Measurements from ENCODE around the gene ORM1. TPM values are rescaled to one million over a fixed set of nuclear protein-coding genes. Genes with fewer than 3 reads are reported as not detected.
A peak's percentile ranks its signal among the peaks of the same experiment; 100 is the strongest.

ORM1 gene
- total RNA-seq, 3 donors from 2014 or later: 8.3 TPM; not detected in 2

GRCh38 chr9:114285166-114285867, 37.6 kb upstream of the ORM1 start:
- H3K9me3 ChIP-seq: no peaks in the 10 kb centered on the region

DNA sequence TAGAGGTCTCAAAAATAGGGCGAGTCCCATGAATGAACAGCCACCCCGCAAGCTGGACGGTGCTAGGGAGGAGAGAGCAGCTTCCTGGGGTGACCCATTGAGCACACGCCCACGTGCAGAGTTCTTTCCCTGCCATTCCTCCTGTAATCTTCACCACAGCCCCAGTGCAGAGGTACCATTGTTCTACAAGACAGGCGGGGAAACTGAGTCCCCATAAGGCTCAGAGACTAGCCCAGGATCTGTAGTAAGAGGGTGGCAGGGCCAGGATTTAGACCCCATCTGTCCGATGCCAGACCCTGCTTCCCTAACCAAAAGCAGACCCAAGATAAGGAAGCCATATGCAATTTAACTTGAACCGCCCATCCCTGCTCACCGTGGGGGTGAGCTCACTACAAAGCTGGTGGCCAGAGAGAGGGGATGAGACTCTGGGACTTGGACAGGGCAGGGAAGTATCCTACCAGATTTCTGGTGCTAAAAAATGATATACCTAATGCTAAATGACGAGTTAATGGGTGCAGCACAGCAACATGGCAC, 36.7 kb upstream of the ORM1 start:
- intact Hi-C loops (cut with DNase I; ENCODE audit: low total_unique reads): loop anchor here (5.0 kb wide), 1 partner anchor 204 kb away; no protein-coding TSS in a partner anchor
- no peak for DNase-seq (ENCODE audit: low spot score in 2 of 2)
- H3K27ac ChIP-seq: no peak overlapping the region
- TF ChIP-seq POLR2AphosphoS5 (IDR thresholded peaks at IDR 0.05) (no peak), POLR2A (IDR thresholded peaks at IDR 0.05) (no peak), CTCF (IDR thresholded peaks at IDR 0.05) (no peak)
- no peaks in the 10 kb centered on the region for H3K27me3 ChIP-seq
- no peak overlapping the region for H3K4me3 ChIP-seq
- no peaks in the 10 kb centered on the region for H3K36me3 ChIP-seq
- H3K4me1 ChIP-seq: no peaks in the 10 kb centered on the region
- H3K9me3 ChIP-seq: no peaks in the 10 kb centered on the region

More at GRCh38 chr9:114285166-114285867, 37.6 kb upstream of the ORM1 start:
- H3K4me3 ChIP-seq: no peak overlapping the region
- TF ChIP-seq POLR2A (IDR thresholded peaks at IDR 0.05): no peak
- no peak for TF ChIP-seq POLR2AphosphoS5 (IDR thresholded peaks at IDR 0.05)
- no peak for TF ChIP-seq CTCF (IDR thresholded peaks at IDR 0.05)
- peak overlapping the region in 1 of 2 donors; percentile 43 for H3K27ac ChIP-seq
- intact Hi-C loops (cut with DNase I; ENCODE audit: low total_unique reads): loop anchor here (5.0 kb wide), 1 partner anchor 203 kb away; no protein-coding TSS in a partner anchor
- H3K27me3 ChIP-seq: no peaks in the 10 kb centered on the region
- peak in 1 of 2 donors; percentile 47 for DNase-seq (ENCODE audit: low spot score in 2 of 2)
- H3K36me3 ChIP-seq: no peaks in the 10 kb centered on the region
- no peaks in the 10 kb centered on the region for H3K4me1 ChIP-seq

DNA sequence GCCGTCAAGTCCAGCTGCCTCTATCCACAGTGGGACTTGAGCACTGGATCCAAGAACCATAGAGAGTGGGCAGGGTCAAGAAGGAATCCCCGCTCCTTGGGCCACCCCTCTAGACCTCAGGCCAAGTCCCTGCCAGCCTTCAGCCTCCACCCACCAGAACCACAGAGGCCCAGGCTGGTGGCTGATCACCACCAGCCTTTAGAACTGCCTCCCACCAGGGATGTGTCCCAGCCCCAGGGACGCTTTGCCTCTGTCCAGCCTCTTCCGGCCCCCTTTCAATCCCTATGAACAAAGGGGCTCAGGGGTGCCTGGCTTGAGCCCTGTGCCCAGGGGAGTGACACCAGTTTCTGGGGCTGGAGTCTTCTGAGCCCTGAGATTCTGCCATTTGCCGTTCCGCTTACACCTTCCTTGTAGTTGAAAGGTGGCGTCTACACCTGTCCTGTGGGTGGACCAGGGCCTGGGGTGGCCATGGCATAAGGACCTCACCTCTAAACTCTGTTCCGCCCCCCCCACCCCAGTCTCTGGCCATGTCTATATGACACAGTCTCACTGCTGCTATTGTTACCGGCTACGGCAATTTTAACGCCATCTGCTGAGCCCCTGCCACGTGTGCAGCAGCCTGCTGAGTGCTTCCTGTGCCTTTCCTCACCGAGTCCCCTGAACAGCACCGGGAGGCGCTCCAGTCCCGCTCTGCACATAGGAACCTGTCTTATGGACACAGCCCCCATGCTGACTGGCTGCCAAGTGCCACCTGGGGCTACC, 35.7 kb upstream of the ORM1 start:
- Histone ChIP-seq H3K4me1 (no peaks in the 10 kb centered on the region), H3K27me3 (no peaks in the 10 kb centered on the region), H3K27ac (no peak overlapping the region), H3K4me3 (no peak overlapping the region), H3K9me3 (no peaks in the 10 kb centered on the region), H3K36me3 (no peaks in the 10 kb centered on the region)
- intact Hi-C loops (cut with DNase I; ENCODE audit: low total_unique reads): loop anchor here (5.0 kb wide), 1 partner anchor 205 kb away; no protein-coding TSS in a partner anchor
- no peak for TF ChIP-seq CTCF (IDR thresholded peaks at IDR 0.05)
- TF ChIP-seq POLR2A (IDR thresholded peaks at IDR 0.05): no peak
- no peak for TF ChIP-seq POLR2AphosphoS5 (IDR thresholded peaks at IDR 0.05)
- DNase-seq (ENCODE audit: low spot score in 2 of 2): peak in 1 of 2 donors; percentile 40

DNA sequence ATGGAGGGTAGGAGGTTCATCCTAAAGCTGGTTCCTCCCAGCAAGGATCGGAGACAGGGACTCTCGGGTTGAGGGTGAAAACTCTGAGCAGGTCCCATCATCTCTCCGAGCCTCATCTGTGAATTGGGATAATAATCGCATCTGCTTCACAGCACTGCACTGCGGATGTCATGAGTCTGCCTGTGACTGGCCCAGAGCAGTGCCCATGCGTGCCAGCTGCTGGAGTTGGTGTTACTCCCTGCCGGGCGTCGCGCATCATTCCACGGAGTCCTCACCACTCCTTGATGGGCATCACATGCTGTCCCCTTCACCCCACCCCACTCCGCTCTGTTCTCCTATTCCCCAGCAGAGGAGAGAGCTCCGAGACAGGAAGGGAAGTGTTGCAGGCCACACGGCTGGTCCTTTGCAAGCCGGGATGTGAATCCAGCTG, 35.1 kb upstream of the ORM1 start:
- peak in 1 of 2 donors; percentile 45 for DNase-seq (ENCODE audit: low spot score in 2 of 2)
- Histone ChIP-seq H3K4me1 (no peaks in the 10 kb centered on the region), H3K9me3 (no peaks in the 10 kb centered on the region), H3K27ac (no peak overlapping the region), H3K27me3 (no peaks in the 10 kb centered on the region), H3K36me3 (no peaks in the 10 kb centered on the region), H3K4me3 (no peak overlapping the region)
- no peak for TF ChIP-seq CTCF (IDR thresholded peaks at IDR 0.05)
- no peak for TF ChIP-seq POLR2AphosphoS5 (IDR thresholded peaks at IDR 0.05)
- no peak for TF ChIP-seq POLR2A (IDR thresholded peaks at IDR 0.05)
- intact Hi-C loops (cut with DNase I; ENCODE audit: low total_unique reads): loop anchor here (5.0 kb wide), 1 partner anchor 205 kb away; no protein-coding TSS in a partner anchor
